ENCODE data around the gene ERBB4. TPM values are rescaled to one million over a fixed set of nuclear protein-coding genes. Genes with fewer than 3 reads are reported as not detected.

The ERBB4 gene
- total and polyA plus RNA-seq, 10 of the 15 experiments (the other 5 are each of a cell fraction or from before 2014, with no cell fraction given) = under 0.01 to 0.23 (median 0.01) TPM; not detected in 4

- Histone ChIP-seq H3K27me3 (replicated peaks in 1 of 2; ENCODE audit: control insufficient read depth in 2 of 2, insufficient read depth in 2 of 2, low read length in 1 of 2) (no peaks in the 10 kb centered on the region), H4K20me1 (ENCODE audit: control insufficient read depth, insufficient read depth) (no peaks in the 10 kb centered on the region), H3K9me3 (replicated peaks; ENCODE audit: control insufficient read depth, insufficient read depth, low read length) (no peaks in the 10 kb centered on the region), H3K9ac (ENCODE audit: control insufficient read depth, insufficient read depth, low read length) (no peak overlapping the region), H2AFZ (ENCODE audit: control insufficient read depth, low read depth, low read length) (no peak overlapping the region), H3K79me2 (ENCODE audit: control insufficient read depth, insufficient read depth, low read length) (no peaks in the 10 kb centered on the region), H3K4me2 (ENCODE audit: control insufficient read depth, insufficient read depth) (no peak overlapping the region), H3K4me1 (ENCODE audit: control insufficient read depth, insufficient read depth, low read length) (no peaks in the 10 kb centered on the region), H3K36me3 (ENCODE audit: control insufficient read depth in 2 of 2, insufficient read depth in 2 of 2, low read length in 1 of 2) (no peaks in the 10 kb centered on the region), H3K27ac (ENCODE audit: control insufficient read depth, insufficient read depth) (no peak overlapping the region), H3K4me3 (no peak overlapping the region)
- no TSS peak for BruUV-seq (replicated peaks)
- ChIA-PET RAD21 (ENCODE audit: unreplicated experiment) (no interaction called here), CTCF (interaction anchor here (0.6 kb wide), 1 partner anchor 403 kb away, joined by 3 read pairs; no protein-coding TSS in a partner anchor), POLR2A (no interaction called here), SMC1A (ENCODE audit: uncharacterized antibody, unreplicated experiment) (no interaction called here)
- FAIRE-seq = no peak
- DNase-seq (ENCODE audit: low read depth, low spot score) = no peak
- TF ChIP-seq ELK1 (IDR thresholded peaks at IDR 0.05; ENCODE audit: low read depth, low read length) (no peak), USF1 (IDR thresholded peaks at IDR 0.05; ENCODE audit: borderline replicate concordance, extremely low read length, insufficient read depth, low read depth, low read length) (no peak), PAX8 (IDR thresholded peaks at IDR 0.05) (no peak), ZBTB40 (IDR thresholded peaks at IDR 0.05; ENCODE audit: borderline replicate concordance) (no peak), TARDBP (IDR thresholded peaks at IDR 0.05; ENCODE audit: borderline replicate concordance) (no peak), POLR2A (IDR thresholded peaks at IDR 0.05; ENCODE audit: low read depth, low read length) (no peak), RELA (IDR thresholded peaks at IDR 0.05; ENCODE audit: borderline replicate concordance, partially characterized antibody) (no peak)
- intact Hi-C loops (cut with micrococcal nuclease; ENCODE audit: unreplicated experiment) (loop anchor here (10.0 kb wide), 1 partner anchor 116 kb away; no protein-coding TSS in a partner anchor), in situ Hi-C loops (cut with MboI) (no loop called here)
- WGBS (ENCODE audit: insufficient coverage, insufficient replicate concordance, low lambda C conversion rate, missing lambda C conversion rate) = 10% methylated on average over 4 of the region's 4 CpGs
- no peak for ATAC-seq
Observed at GRCh38 chr2:212408524-212408923, 130.1 kb downstream of the ERBB4 start.
